CD4-positive, alpha-beta memory T cell (primary cell): ENCODE data around the gene CAPS. TPM values are rescaled to one million over a fixed set of nuclear protein-coding genes. Genes with fewer than 3 reads are reported as not detected.

Experiments
- CTCF ChIA-PET: fragments of 350-600 bp; sonication (Branson Sonifier 250); formaldehyde crosslinking; loops from one replicate; lab custom pipeline; 2021; ENCODE audit warnings: inconsistent platforms; ENCODE audit not compliant: partially characterized antibody; lab: Charles Lee
- POLR2A ChIA-PET: fragments of 350-600 bp; sonication (Branson Sonifier 250); formaldehyde crosslinking; loops from one replicate; lab custom pipeline; 2021; ENCODE audit not compliant: partially characterized antibody; lab: Charles Lee
- DNase-seq, 5 donors: peaks; one replicate each; pipeline versions ENCODE4 v3.0.0 to v3.0.0-alpha.2; 2020 to 2022; ENCODE audit warnings: mixed read lengths in 1 of 5
- H3K27ac ChIP-seq: one replicate; pipeline ENCODE4 v1.7.0; 2013; ENCODE audit warnings: low read depth, low read length
- H3K27me3 ChIP-seq: 2 replicates; pipeline ENCODE4 v1.7.0; 2013; ENCODE audit warnings: mild to moderate bottlenecking, low read length, moderate library complexity; ENCODE audit not compliant: insufficient read depth
- H3K36me3 ChIP-seq: 2 replicates; pipeline ENCODE4 v1.7.0; 2013; ENCODE audit warnings: mild to moderate bottlenecking, low read length, moderate library complexity; ENCODE audit not compliant: insufficient read depth
- H3K4me1 ChIP-seq: 2 replicates; pipeline ENCODE4 v1.7.0; 2013; ENCODE audit warnings: mild to moderate bottlenecking, low read length, moderate library complexity; ENCODE audit not compliant: insufficient read depth
- H3K4me3 ChIP-seq, 2 donors: one replicate each; pipeline ENCODE4 v1.7.0; 2013; ENCODE audit warnings: low read length in 2 of 2, mild to moderate bottlenecking in 1 of 2
- H3K9me3 ChIP-seq, 2 donors: one replicate each; pipeline ENCODE4 v1.7.0; 2013; ENCODE audit warnings: low read length in 2 of 2, control low read depth in 1 of 2; ENCODE audit not compliant: control insufficient read depth in 1 of 2
- H3K27ac Mint-ChIP-seq, 7 donors: one replicate each; pipeline ENCODE4 v1.8.0; 2020 to 2021; ENCODE audit warnings: mixed read lengths in 7 of 7, mild to moderate bottlenecking in 6 of 7, inconsistent platforms in 3 of 7, moderate library complexity in 3 of 7
- H3K27me3 Mint-ChIP-seq, 2 donors: one replicate each; pipeline ENCODE4 v1.8.0; 2020 to 2021; ENCODE audit warnings: mixed read lengths in 2 of 2
- H3K36me3 Mint-ChIP-seq, 2 donors: one replicate each; pipeline ENCODE4 v1.8.0; 2020 to 2021; ENCODE audit warnings: mixed read lengths in 2 of 2, inconsistent platforms in 1 of 2, mild to moderate bottlenecking in 1 of 2
- H3K4me1 Mint-ChIP-seq, 4 donors: one replicate each; pipeline ENCODE4 v1.8.0; 2020 to 2021; ENCODE audit warnings: mixed read lengths in 4 of 4, mild to moderate bottlenecking in 1 of 4
- H3K4me3 Mint-ChIP-seq, 8 donors: one replicate each; pipeline ENCODE4 v1.8.0; 2020 to 2021; ENCODE audit warnings: mixed read lengths in 8 of 8, mild to moderate bottlenecking in 7 of 8, moderate library complexity in 6 of 8, inconsistent platforms in 3 of 8
- H3K9me3 Mint-ChIP-seq, 8 donors: one replicate each; pipeline ENCODE4 v1.8.0; 2020 to 2021; ENCODE audit warnings: mixed read lengths in 8 of 8, mild to moderate bottlenecking in 5 of 8, inconsistent platforms in 3 of 8, moderate library complexity in 1 of 8
- intact Hi-C: fragments of 100-400 bp; cut with micrococcal nuclease; formaldehyde crosslinking; loops from one replicate; pipeline ENCODE4 v1.15.1; 2023
- polyA plus RNA-seq, 2 donors: library from polyadenylated mRNA; unstranded; fragments of 300-500 nt; fragmentation: Illumina TruSeq; gene quantifications; one replicate each; pipeline ENCODE4 v1.2.3, GENCODE V29; 2021
- total RNA-seq, 2 experiments: library from RNA; stranded (reverse); gene quantifications; one replicate each; pipeline ENCODE4 v1.2.3, GENCODE V29; 2021

CAPS gene
- total and polyA plus RNA-seq, 4 experiments from 2014 or later: 1.7 to 68.0 (median 34.6) TPM

GRCh38 chr19:5934774-5935472 lies 20.9 kb downstream of the CAPS start:
- peaks cover 31 to 72% of the 10 kb centered on the region in 2 donors for H3K36me3 Mint-ChIP-seq
- H3K4me1 ChIP-seq: no peaks in the 10 kb centered on the region
- no peak overlapping the region for H3K4me3 ChIP-seq
- H3K27ac Mint-ChIP-seq: peak overlapping the region in 4 of 7 donors; percentile 27 to 84 (median 50)
- peaks cover 0 to 9% (median 2%) of the 10 kb centered on the region in 4 donors for H3K4me1 Mint-ChIP-seq
- peaks cover 61% of the 10 kb centered on the region for H3K36me3 ChIP-seq
- no peak overlapping the region for H3K27ac ChIP-seq
- intact Hi-C loops: no loop called here
- no peaks in the 10 kb centered on the region for H3K9me3 ChIP-seq
- no peaks in the 10 kb centered on the region for H3K27me3 ChIP-seq
- H3K9me3 Mint-ChIP-seq: peaks cover 0 to 2% (median 0%) of the 10 kb centered on the region in 8 donors
- ChIA-PET POLR2A (interaction anchor here (2.3 kb wide), 1 partner anchor 14 kb away, joined by 5 read pairs; no protein-coding TSS in a partner anchor), CTCF (interaction anchor here (1.7 kb wide), 1 partner anchor 33 kb away, joined by 6 read pairs; no protein-coding TSS in a partner anchor)
- no peaks in the 10 kb centered on the region for H3K27me3 Mint-ChIP-seq
- DNase-seq: no peak
- no peak overlapping the region for H3K4me3 Mint-ChIP-seq

- Histone ChIP-seq H3K4me3 (no peak overlapping the region), H3K27me3 (no peaks in the 10 kb centered on the region), H3K9me3 (no peaks in the 10 kb centered on the region), H3K4me1 (no peaks in the 10 kb centered on the region), H3K27ac (no peak overlapping the region), H3K36me3 (peaks cover 61% of the 10 kb centered on the region)
- intact Hi-C loops: no loop called here
- ChIA-PET CTCF (no interaction called here), POLR2A (interaction anchor here (2.3 kb wide), 1 partner anchor 13 kb away, joined by 5 read pairs; no protein-coding TSS in a partner anchor)
- Mint-ChIP-seq H3K9me3 (no peaks in the 10 kb centered on the region), H3K27me3 (no peaks in the 10 kb centered on the region), H3K4me1 (peaks cover 0 to 14% (median 2%) of the 10 kb centered on the region in 4 donors), H3K4me3 (no peak overlapping the region), H3K36me3 (peaks cover 33 to 66% of the 10 kb centered on the region in 2 donors), H3K27ac (peak overlapping the region in 4 of 7 donors; percentile 25 to 55 (median 37))
- no peak for DNase-seq
Observed at GRCh38 chr19:5935473-5936291, 21.6 kb downstream of the CAPS start.

- H3K36me3 ChIP-seq: peaks cover 61% of the 10 kb centered on the region
- no peak overlapping the region for H3K4me3 ChIP-seq
- H3K27me3 ChIP-seq: no peaks in the 10 kb centered on the region
- Mint-ChIP-seq H3K36me3 (peaks cover 28 to 64% of the 10 kb centered on the region in 2 donors), H3K9me3 (no peaks in the 10 kb centered on the region), H3K4me1 (peaks cover 0 to 14% (median 2%) of the 10 kb centered on the region in 4 donors), H3K27me3 (no peaks in the 10 kb centered on the region), H3K27ac (peak overlapping the region in 1 of 7 donors; percentile 25), H3K4me3 (no peak overlapping the region)
- H3K9me3 ChIP-seq: no peaks in the 10 kb centered on the region
- DNase-seq: no peak
- POLR2A ChIA-PET: no interaction called here
- no peaks in the 10 kb centered on the region for H3K4me1 ChIP-seq
- intact Hi-C loops: no loop called here
- H3K27ac ChIP-seq: no peak overlapping the region
- CTCF ChIA-PET: no interaction called here
Observed at GRCh38 chr19:5936292-5936592, 22.2 kb downstream of the CAPS start.

GRCh38 chr19:5937550-5937949 lies 23.5 kb downstream of the CAPS start:
- H3K27me3 Mint-ChIP-seq: no peaks in the 10 kb centered on the region
- no peak overlapping the region for H3K4me3 Mint-ChIP-seq
- no peaks in the 10 kb centered on the region for H3K9me3 ChIP-seq
- H3K27me3 ChIP-seq: no peaks in the 10 kb centered on the region
- H3K4me3 ChIP-seq: no peak overlapping the region
- CTCF ChIA-PET: interaction anchor here (0.9 to 1.4 kb wide), 3 partner anchors 11 to 41 kb away, joined by 3 read pairs; no protein-coding TSS in a partner anchor
- POLR2A ChIA-PET: interaction anchor here (1.0 to 1.4 kb wide), 4 partner anchors 13 to 33 kb away, joined by 3 to 5 read pairs (median 4); no protein-coding TSS in a partner anchor
- peaks cover 57% of the 10 kb centered on the region for H3K36me3 ChIP-seq
- H3K9me3 Mint-ChIP-seq: no peaks in the 10 kb centered on the region
- H3K4me1 Mint-ChIP-seq: peaks cover 0 to 14% (median 2%) of the 10 kb centered on the region in 4 donors
- H3K36me3 Mint-ChIP-seq: peaks cover 32 to 66% of the 10 kb centered on the region in 2 donors
- no peaks in the 10 kb centered on the region for H3K4me1 ChIP-seq
- H3K27ac ChIP-seq: no peak overlapping the region
- H3K27ac Mint-ChIP-seq: peak overlapping the region in 1 of 7 donors; percentile 60
- intact Hi-C loops: no loop called here
- DNase-seq: no peak

- no peak overlapping the region for H3K27ac Mint-ChIP-seq
- H3K27me3 ChIP-seq: no peaks in the 10 kb centered on the region
- no peaks in the 10 kb centered on the region for H3K4me1 ChIP-seq
- peaks cover 24 to 50% of the 10 kb centered on the region in 2 donors for H3K36me3 Mint-ChIP-seq
- H3K9me3 ChIP-seq: no peaks in the 10 kb centered on the region
- H3K4me3 Mint-ChIP-seq: no peak overlapping the region
- DNase-seq: no peak
- ChIA-PET POLR2A (no interaction called here), CTCF (interaction anchor here (2.8 kb wide), 1 partner anchor 28 kb away, joined by 10 read pairs; no protein-coding TSS in a partner anchor)
- H3K4me3 ChIP-seq: no peak overlapping the region
- no peaks in the 10 kb centered on the region for H3K9me3 Mint-ChIP-seq
- peaks cover 3 to 23% (median 10%) of the 10 kb centered on the region in 4 donors for H3K4me1 Mint-ChIP-seq
- H3K27ac ChIP-seq: no peak overlapping the region
- H3K27me3 Mint-ChIP-seq: no peaks in the 10 kb centered on the region
- intact Hi-C loops: no loop called here
- peaks cover 35% of the 10 kb centered on the region for H3K36me3 ChIP-seq
Observed at GRCh38 chr19:5940260-5941208, 26.5 kb downstream of the CAPS start.

- no peak overlapping the region for H3K4me3 Mint-ChIP-seq
- Histone ChIP-seq H3K4me3 (no peak overlapping the region), H3K4me1 (peaks cover 6% of the 10 kb centered on the region), H3K36me3 (peaks cover 31% of the 10 kb centered on the region), H3K27me3 (no peaks in the 10 kb centered on the region), H3K27ac (no peak overlapping the region), H3K9me3 (no peaks in the 10 kb centered on the region)
- peaks cover 11 to 29% (median 17%) of the 10 kb centered on the region in 4 donors for H3K4me1 Mint-ChIP-seq
- CTCF ChIA-PET: interaction anchor here (2.8 kb wide), 1 partner anchor 27 kb away, joined by 10 read pairs; no protein-coding TSS in a partner anchor
- POLR2A ChIA-PET: no interaction called here
- intact Hi-C loops: no loop called here
- DNase-seq: no peak
- no peaks in the 10 kb centered on the region for H3K9me3 Mint-ChIP-seq
- peak overlapping the region in 1 of 7 donors; percentile 29 for H3K27ac Mint-ChIP-seq
- H3K36me3 Mint-ChIP-seq: peaks cover 20 to 43% of the 10 kb centered on the region in 2 donors
- H3K27me3 Mint-ChIP-seq: no peaks in the 10 kb centered on the region
Observed at GRCh38 chr19:5941673-5942072, 27.6 kb downstream of the CAPS start.
